Activated naive CD4-positive, alpha-beta T cell treated with anti-CD3 and anti-CD28 coated beads, Interleukin-2, amount 10 ng/mL, durations not matched to agents 7 days and 5 days (primary cell): ENCODE data around the gene GRIK4.

Experiments used
- CTCF ChIA-PET: fragments of 350-600 bp; sonication (Branson Sonifier 250); formaldehyde crosslinking; loops from one replicate; lab custom pipeline; 2021; ENCODE audit warnings: antibody characterized with exemption; lab: Charles Lee
- DNase-seq: peaks from one replicate; pipeline ENCODE4 v3.0.0-alpha.2; 2020
- H3K27ac Mint-ChIP-seq: one replicate; pipeline ENCODE4 v1.8.0; 2021; ENCODE audit warnings: mild to moderate bottlenecking, moderate library complexity, mixed read lengths
- H3K27me3 Mint-ChIP-seq: one replicate; pipeline ENCODE4 v1.8.0; 2021; ENCODE audit warnings: mild to moderate bottlenecking, mixed read lengths
- H3K36me3 Mint-ChIP-seq: one replicate; pipeline ENCODE4 v1.8.0; 2021; ENCODE audit warnings: mixed read lengths
- H3K4me1 Mint-ChIP-seq: one replicate; pipeline ENCODE4 v1.8.0; 2021; ENCODE audit warnings: mixed read lengths
- H3K4me3 Mint-ChIP-seq: one replicate; pipeline ENCODE4 v1.8.0; 2021; ENCODE audit warnings: mild to moderate bottlenecking, moderate library complexity, mixed read lengths
- H3K9me3 Mint-ChIP-seq: one replicate; pipeline ENCODE4 v1.8.0; 2021; ENCODE audit warnings: mixed read lengths

GRIK4 gene

GRCh38 chr11:120912504-120912903 is 401.0 kb downstream of the GRIK4 start:
- CTCF ChIA-PET = interaction anchor here (1.1 to 2.0 kb wide), 3 partner anchors 14 to 18 kb away, joined by 3 to 5 read pairs (median 5); no protein-coding TSS in a partner anchor
- Mint-ChIP-seq H3K9me3 (no peaks in the 10 kb centered on the region), H3K27ac (no peak overlapping the region), H3K4me1 (no peaks in the 10 kb centered on the region), H3K36me3 (no peaks in the 10 kb centered on the region), H3K27me3 (peaks cover 9% of the 10 kb centered on the region), H3K4me3 (no peak overlapping the region)
- DNase-seq = no peak

GRCh38 chr11:120912915-120913314 is 401.4 kb downstream of the GRIK4 start:
- Mint-ChIP-seq H3K9me3 (no peaks in the 10 kb centered on the region), H3K27ac (no peak overlapping the region), H3K27me3 (peaks cover 9% of the 10 kb centered on the region), H3K36me3 (no peaks in the 10 kb centered on the region), H3K4me1 (no peaks in the 10 kb centered on the region), H3K4me3 (no peak overlapping the region)
- CTCF ChIA-PET = interaction anchor here (1.1 to 2.0 kb wide), 4 partner anchors 13 to 225 kb away, joined by 3 to 5 read pairs (median 4); no protein-coding TSS in a partner anchor
- DNase-seq = no peak

- no peak for DNase-seq
- H3K9me3 Mint-ChIP-seq = no peaks in the 10 kb centered on the region
- no peak overlapping the region for H3K4me3 Mint-ChIP-seq
- H3K27ac Mint-ChIP-seq = no peak overlapping the region
- H3K27me3 Mint-ChIP-seq = peaks cover 9% of the 10 kb centered on the region
- no peaks in the 10 kb centered on the region for H3K4me1 Mint-ChIP-seq
- no peaks in the 10 kb centered on the region for H3K36me3 Mint-ChIP-seq
- CTCF ChIA-PET = interaction anchor here (1.1 to 2.0 kb wide), 2 partner anchors 14 to 224 kb away, joined by 3 to 5 read pairs; no protein-coding TSS in a partner anchor
These were observed 402.5 kb downstream of the GRIK4 start for GRCh38 chr11:120914021-120914420.

GRCh38 chr11:120914601-120915000 is 403.1 kb downstream of the GRIK4 start:
- Mint-ChIP-seq H3K4me1 (no peaks in the 10 kb centered on the region), H3K9me3 (no peaks in the 10 kb centered on the region), H3K27ac (no peak overlapping the region), H3K27me3 (peaks cover 9% of the 10 kb centered on the region), H3K4me3 (no peak overlapping the region), H3K36me3 (no peaks in the 10 kb centered on the region)
- CTCF ChIA-PET = interaction anchor here (1.0 to 2.0 kb wide), 2 partner anchors 14 to 56 kb away, joined by 3 to 5 read pairs; no protein-coding TSS in a partner anchor
- DNase-seq = no peak

GRCh38 chr11:120917559-120918239 is 406.2 kb downstream of the GRIK4 start:
- Mint-ChIP-seq H3K27ac (no peak overlapping the region), H3K9me3 (no peaks in the 10 kb centered on the region), H3K36me3 (no peaks in the 10 kb centered on the region), H3K4me3 (no peak overlapping the region), H3K27me3 (peaks cover 1% of the 10 kb centered on the region), H3K4me1 (no peaks in the 10 kb centered on the region)
- CTCF ChIA-PET = interaction anchor here (1.0 to 2.0 kb wide), 3 partner anchors 9 to 277 kb away, joined by 3 to 9 read pairs (median 4); no protein-coding TSS in a partner anchor
- no peak for DNase-seq

- CTCF ChIA-PET = interaction anchor here (1.0 to 2.0 kb wide), 3 partner anchors 9 to 277 kb away, joined by 3 to 9 read pairs (median 4); no protein-coding TSS in a partner anchor
- no peak for DNase-seq
- H3K4me1 Mint-ChIP-seq = no peaks in the 10 kb centered on the region
- no peak overlapping the region for H3K4me3 Mint-ChIP-seq
- H3K27me3 Mint-ChIP-seq = no peaks in the 10 kb centered on the region
- H3K9me3 Mint-ChIP-seq = no peaks in the 10 kb centered on the region
- H3K27ac Mint-ChIP-seq = no peak overlapping the region
- no peaks in the 10 kb centered on the region for H3K36me3 Mint-ChIP-seq
These were observed 406.7 kb downstream of the GRIK4 start for GRCh38 chr11:120918257-120918656.

- Mint-ChIP-seq H3K36me3 (no peaks in the 10 kb centered on the region), H3K4me1 (no peaks in the 10 kb centered on the region), H3K27me3 (no peaks in the 10 kb centered on the region), H3K9me3 (no peaks in the 10 kb centered on the region), H3K4me3 (no peak overlapping the region), H3K27ac (no peak overlapping the region)
- DNase-seq = no peak
- CTCF ChIA-PET = no interaction called here
These were observed 407.5 kb downstream of the GRIK4 start for GRCh38 chr11:120919045-120919444.

GRCh38 chr11:120919566-120919965 is 408.0 kb downstream of the GRIK4 start:
- CTCF ChIA-PET = no interaction called here
- no peaks in the 10 kb centered on the region for H3K4me1 Mint-ChIP-seq
- H3K9me3 Mint-ChIP-seq = no peaks in the 10 kb centered on the region
- H3K36me3 Mint-ChIP-seq = no peaks in the 10 kb centered on the region
- H3K27ac Mint-ChIP-seq = no peak overlapping the region
- H3K4me3 Mint-ChIP-seq = no peak overlapping the region
- no peaks in the 10 kb centered on the region for H3K27me3 Mint-ChIP-seq
- no peak for DNase-seq

GRCh38 chr11:120923866-120924508 is 412.4 kb downstream of the GRIK4 start:
- no peak for DNase-seq
- Mint-ChIP-seq H3K9me3 (no peaks in the 10 kb centered on the region), H3K4me3 (no peak overlapping the region), H3K36me3 (no peaks in the 10 kb centered on the region), H3K4me1 (no peaks in the 10 kb centered on the region), H3K27ac (no peak overlapping the region), H3K27me3 (no peaks in the 10 kb centered on the region)
- CTCF ChIA-PET = no interaction called here

- DNase-seq = no peak
- Mint-ChIP-seq H3K27me3 (peaks cover 3% of the 10 kb centered on the region), H3K4me1 (no peaks in the 10 kb centered on the region), H3K9me3 (no peaks in the 10 kb centered on the region), H3K36me3 (no peaks in the 10 kb centered on the region), H3K27ac (no peak overlapping the region), H3K4me3 (no peak overlapping the region)
- CTCF ChIA-PET = interaction anchor here (1.0 to 1.1 kb wide), 2 partner anchors 13 to 269 kb away, joined by 3 read pairs; no protein-coding TSS in a partner anchor
These were observed 414.4 kb downstream of the GRIK4 start for GRCh38 chr11:120925944-120926343.

GRCh38 chr11:120928627-120929026 is 417.1 kb downstream of the GRIK4 start:
- H3K27me3 Mint-ChIP-seq = peaks cover 3% of the 10 kb centered on the region
- H3K9me3 Mint-ChIP-seq = no peaks in the 10 kb centered on the region
- H3K36me3 Mint-ChIP-seq = no peaks in the 10 kb centered on the region
- H3K4me3 Mint-ChIP-seq = no peak overlapping the region
- H3K27ac Mint-ChIP-seq = no peak overlapping the region
- CTCF ChIA-PET = interaction anchor here (0.8 to 1.7 kb wide), 6 partner anchors 9 to 660 kb away, joined by 3 to 7 read pairs (median 4); no protein-coding TSS in a partner anchor
- no peaks in the 10 kb centered on the region for H3K4me1 Mint-ChIP-seq
- no peak for DNase-seq

GRCh38 chr11:120929090-120929489 is 417.5 kb downstream of the GRIK4 start:
- no peaks in the 10 kb centered on the region for H3K36me3 Mint-ChIP-seq
- CTCF ChIA-PET = interaction anchor here (0.8 to 2.1 kb wide), 6 partner anchors 11 to 660 kb away, joined by 3 to 9 read pairs (median 4); no protein-coding TSS in a partner anchor
- H3K4me3 Mint-ChIP-seq = no peak overlapping the region
- H3K9me3 Mint-ChIP-seq = no peaks in the 10 kb centered on the region
- H3K4me1 Mint-ChIP-seq = no peaks in the 10 kb centered on the region
- no peak for DNase-seq
- H3K27me3 Mint-ChIP-seq = peaks cover 5% of the 10 kb centered on the region
- no peak overlapping the region for H3K27ac Mint-ChIP-seq

GRCh38 chr11:120929664-120930154 is 418.2 kb downstream of the GRIK4 start:
- H3K27me3 Mint-ChIP-seq = peaks cover 10% of the 10 kb centered on the region
- H3K27ac Mint-ChIP-seq = no peak overlapping the region
- CTCF ChIA-PET = interaction anchor here (0.7 to 2.1 kb wide), 8 partner anchors 11 to 95 kb away, joined by 3 to 9 read pairs (median 4); no protein-coding TSS in a partner anchor
- DNase-seq = peak; percentile 60
- H3K4me1 Mint-ChIP-seq = no peaks in the 10 kb centered on the region
- no peak overlapping the region for H3K4me3 Mint-ChIP-seq
- no peaks in the 10 kb centered on the region for H3K9me3 Mint-ChIP-seq
- H3K36me3 Mint-ChIP-seq = no peaks in the 10 kb centered on the region
